H1 (cell line): ENCODE measurements around the gene ATP5MC2.

ENCODE experiments used
- CHD2 ChIP-seq: IDR thresholded peaks from 2 replicates; pipeline ENCODE4 v1.6.1; 2012; ENCODE audit warnings: low read length, improper control_type of control experiment
- EP300 ChIP-seq, 2 experiments: IDR thresholded peaks; 1 replicate in 1 of 2; 2 replicates in 1 of 2; pipeline ENCODE4 v1.6.1; 2011 to 2012; ENCODE audit warnings: low read depth in 2 of 2, low read length in 2 of 2, mild to moderate bottlenecking in 2 of 2, borderline replicate concordance in 1 of 2, inconsistent platforms in 1 of 2, moderate library complexity in 1 of 2
- POU5F1 ChIP-seq: IDR thresholded peaks from 2 replicates; pipeline ENCODE4 v1.6.1; 2011; ENCODE audit warnings: low read depth, mild to moderate bottlenecking, low read length, moderate library complexity
- SP1 ChIP-seq: IDR thresholded peaks from 2 replicates; pipeline ENCODE4 v1.6.1; 2011; ENCODE audit warnings: low read depth, low read length
- ZNF274 ChIP-seq: IDR thresholded peaks from 2 replicates; pipeline ENCODE4 v1.7.0; 2012; ENCODE audit warnings: low read length, borderline replicate concordance; ENCODE audit errors: extremely low read depth
- TF ChIP-seq, protein P1 (sequence below): IDR thresholded peaks from 2 replicates; pipeline ENCODE4 v1.6.1; 2012; ENCODE audit warnings: low read length, inconsistent platforms
- TF ChIP-seq, protein P2 (sequence below), 3 experiments: IDR thresholded peaks; 1 replicate in 2 of 3; 2 replicates in 1 of 3; pipeline versions ENCODE4 v1.5.1 to v1.6.1; 2011; ENCODE audit warnings: low read length in 3 of 3, mild to moderate bottlenecking in 3 of 3, inconsistent platforms in 2 of 3, low read depth in 1 of 3, moderate library complexity in 1 of 3; ENCODE audit not compliant: insufficient read depth in 1 of 3; ENCODE audit errors: control extremely low read depth in 1 of 3

DNA sequence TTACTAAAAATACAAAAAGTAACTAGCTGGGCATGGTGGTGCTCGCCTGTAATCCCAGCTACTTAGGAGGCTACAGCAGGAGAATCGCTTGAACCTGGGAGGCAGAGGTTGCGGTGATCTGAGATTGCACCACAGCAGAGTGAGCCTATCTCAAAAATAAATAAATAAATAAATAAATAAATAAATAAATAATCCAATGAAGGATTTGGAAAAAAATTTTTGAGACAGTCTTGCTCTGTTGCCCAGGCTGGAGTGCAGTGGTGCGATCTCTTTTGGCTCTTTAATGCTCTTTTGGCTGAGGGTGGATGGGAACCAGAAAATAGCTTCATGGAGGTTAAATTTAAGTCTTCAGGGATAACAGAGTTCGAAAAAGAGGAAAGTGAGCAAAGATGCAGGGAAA is 11.7 kb downstream of the ATP5MC2 start:
- TF ChIP-seq, protein P1, sequence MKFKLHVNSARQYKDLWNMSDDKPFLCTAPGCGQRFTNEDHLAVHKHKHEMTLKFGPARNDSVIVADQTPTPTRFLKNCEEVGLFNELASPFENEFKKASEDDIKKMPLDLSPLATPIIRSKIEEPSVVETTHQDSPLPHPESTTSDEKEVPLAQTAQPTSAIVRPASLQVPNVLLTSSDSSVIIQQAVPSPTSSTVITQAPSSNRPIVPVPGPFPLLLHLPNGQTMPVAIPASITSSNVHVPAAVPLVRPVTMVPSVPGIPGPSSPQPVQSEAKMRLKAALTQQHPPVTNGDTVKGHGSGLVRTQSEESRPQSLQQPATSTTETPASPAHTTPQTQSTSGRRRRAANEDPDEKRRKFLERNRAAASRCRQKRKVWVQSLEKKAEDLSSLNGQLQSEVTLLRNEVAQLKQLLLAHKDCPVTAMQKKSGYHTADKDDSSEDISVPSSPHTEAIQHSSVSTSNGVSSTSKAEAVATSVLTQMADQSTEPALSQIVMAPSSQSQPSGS = no peak
- TF ChIP-seq POU5F1 (no peak), CHD2 (no peak), EP300 (IDR thresholded peaks at IDR 0.05; ENCODE audit: borderline replicate concordance in 1 of 2, low read depth in 2 of 2, low read length in 2 of 2) (no peak), SP1 (no peak), ZNF274 (no peak)
- TF ChIP-seq, protein P2, sequence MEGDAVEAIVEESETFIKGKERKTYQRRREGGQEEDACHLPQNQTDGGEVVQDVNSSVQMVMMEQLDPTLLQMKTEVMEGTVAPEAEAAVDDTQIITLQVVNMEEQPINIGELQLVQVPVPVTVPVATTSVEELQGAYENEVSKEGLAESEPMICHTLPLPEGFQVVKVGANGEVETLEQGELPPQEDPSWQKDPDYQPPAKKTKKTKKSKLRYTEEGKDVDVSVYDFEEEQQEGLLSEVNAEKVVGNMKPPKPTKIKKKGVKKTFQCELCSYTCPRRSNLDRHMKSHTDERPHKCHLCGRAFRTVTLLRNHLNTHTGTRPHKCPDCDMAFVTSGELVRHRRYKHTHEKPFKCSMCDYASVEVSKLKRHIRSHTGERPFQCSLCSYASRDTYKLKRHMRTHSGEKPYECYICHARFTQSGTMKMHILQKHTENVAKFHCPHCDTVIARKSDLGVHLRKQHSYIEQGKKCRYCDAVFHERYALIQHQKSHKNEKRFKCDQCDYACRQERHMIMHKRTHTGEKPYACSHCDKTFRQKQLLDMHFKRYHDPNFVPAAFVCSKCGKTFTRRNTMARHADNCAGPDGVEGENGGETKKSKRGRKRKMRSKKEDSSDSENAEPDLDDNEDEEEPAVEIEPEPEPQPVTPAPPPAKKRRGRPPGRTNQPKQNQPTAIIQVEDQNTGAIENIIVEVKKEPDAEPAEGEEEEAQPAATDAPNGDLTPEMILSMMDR (IDR thresholded peaks at IDR 0.05; ENCODE audit: control extremely low read depth in 1 of 3, insufficient read depth in 1 of 3, low read depth in 1 of 3, low read length in 3 of 3) = no peak
